Ishikawa (cell line): ENCODE results near the gene RAB11B.

Experiments
- CEBPB ChIP-seq: IDR thresholded peaks from 2 replicates; pipeline ENCODE4 v1.6.1; 2012
- CREB1 ChIP-seq: IDR thresholded peaks from 2 replicates; pipeline ENCODE4 v1.6.1; 2012; ENCODE audit warnings: low read depth
- EGR1 ChIP-seq: IDR thresholded peaks from 2 replicates; pipeline ENCODE4 v1.6.1; 2012
- EP300 ChIP-seq: IDR thresholded peaks from 2 replicates; pipeline ENCODE4 v1.6.1; 2012; ENCODE audit warnings: borderline replicate concordance
- FOXM1 ChIP-seq: IDR thresholded peaks from 2 replicates; pipeline ENCODE4 v1.6.1; 2012; ENCODE audit warnings: low read depth, borderline replicate concordance
- NFIC ChIP-seq: IDR thresholded peaks from 2 replicates; pipeline ENCODE4 v1.6.1; 2012
- RAD21 ChIP-seq: IDR thresholded peaks from 2 replicates; pipeline ENCODE4 v1.6.1; 2012; ENCODE audit warnings: low read depth
- REST ChIP-seq: IDR thresholded peaks from 2 replicates; pipeline ENCODE4 v1.6.1; 2012; ENCODE audit warnings: low read depth, mild to moderate bottlenecking
- TAF1 ChIP-seq: IDR thresholded peaks from 2 replicates; pipeline ENCODE4 v1.6.1; 2012; ENCODE audit warnings: low read depth, mild to moderate bottlenecking
- TCF12 ChIP-seq: IDR thresholded peaks from 2 replicates; pipeline ENCODE4 v1.6.1; 2012; ENCODE audit warnings: low read depth
- TEAD4 ChIP-seq: IDR thresholded peaks from 2 replicates; pipeline ENCODE4 v1.6.1; 2012
- USF1 ChIP-seq: IDR thresholded peaks from 2 replicates; pipeline ENCODE4 v1.6.1; 2012
- YY1 ChIP-seq: IDR thresholded peaks from 2 replicates; pipeline ENCODE4 v1.6.1; 2012; ENCODE audit warnings: low read depth
- ZBTB7A ChIP-seq: IDR thresholded peaks from 2 replicates; pipeline ENCODE4 v1.6.1; 2012; ENCODE audit warnings: low read depth
- TF ChIP-seq, protein P1 (sequence below): IDR thresholded peaks from 2 replicates; pipeline ENCODE4 v1.6.1; 2012

Gene RAB11B

GRCh38 chr19:8441725-8442544 is 51.8 kb downstream of the RAB11B start:
- TF ChIP-seq CREB1 (no peak), EGR1 (no peak), USF1 (no peak), CEBPB (no peak), TAF1 (no peak), YY1 (no peak), FOXM1 (no peak)
- TF ChIP-seq, protein P1, sequence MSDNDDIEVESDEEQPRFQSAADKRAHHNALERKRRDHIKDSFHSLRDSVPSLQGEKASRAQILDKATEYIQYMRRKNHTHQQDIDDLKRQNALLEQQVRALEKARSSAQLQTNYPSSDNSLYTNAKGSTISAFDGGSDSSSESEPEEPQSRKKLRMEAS, result no peak

DNA sequence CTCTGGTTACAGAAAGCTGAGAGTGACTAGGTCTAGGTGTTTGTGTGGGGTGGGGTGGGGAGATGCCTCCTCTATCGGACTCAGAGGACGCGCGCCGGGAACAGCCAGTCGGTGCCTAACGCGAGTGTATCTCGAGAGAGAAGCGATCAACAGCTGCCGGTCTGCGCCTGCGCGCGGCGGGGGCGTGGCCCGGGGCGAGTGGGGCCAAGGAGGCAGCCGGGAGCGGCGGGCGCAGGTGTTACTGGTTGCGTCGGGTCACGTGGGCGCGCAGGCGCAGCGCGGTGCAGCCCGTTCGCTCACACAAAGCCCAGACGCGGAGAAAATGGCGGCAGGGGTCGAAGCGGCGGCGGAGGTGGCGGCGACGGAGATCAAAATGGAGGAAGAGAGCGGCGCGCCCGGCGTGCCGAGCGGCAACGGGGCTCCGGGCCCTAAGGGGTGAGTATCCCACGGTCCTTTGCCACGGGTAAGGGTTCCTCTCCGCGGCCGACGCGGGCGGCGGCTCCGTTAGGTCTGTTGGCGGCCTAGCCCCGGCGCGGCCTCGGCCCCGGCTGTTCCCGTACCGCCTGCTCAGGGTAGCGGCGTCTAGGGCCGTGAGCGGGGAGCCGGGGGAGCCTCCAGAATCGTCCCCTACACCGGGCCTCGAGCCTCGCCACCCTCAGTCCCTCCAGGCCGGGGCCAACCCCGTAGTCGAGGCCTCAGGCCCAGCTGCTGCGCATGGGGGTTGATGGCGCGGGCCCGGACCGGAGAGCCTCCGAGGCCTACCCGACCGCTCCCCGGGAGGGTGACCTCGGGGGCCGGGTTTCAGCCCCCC is 54.7 kb downstream of the RAB11B start, which contains the start of gene HNRNPM:
Gene HNRNPM (plus strand): TSS at position 299 of the 811 bp plus-strand sequence. CDS start 24 bp downstream, at position 323.
- TF ChIP-seq USF1 (peak; percentile 97), REST (0 out of 2 replicates have a peak, but pooled peaks have one; percentile 13), RAD21 (no peak), TCF12 (peak; percentile 35; the same call in 1 of the 2 replicates), TAF1 (peak; percentile 98), FOXM1 (no peak), YY1 (peak; percentile 98), TEAD4 (peak; percentile 47; the same call in 1 of the 2 replicates), EGR1 (peak; percentile 45; the same call in 1 of the 2 replicates)
- TF ChIP-seq, protein P1, result peak; percentile 76

- TF ChIP-seq TAF1, result no peak
- no peak for TF ChIP-seq EGR1
- TF ChIP-seq, protein P1, result peak; percentile 68
- peak; percentile 85 for TF ChIP-seq ZBTB7A
- TF ChIP-seq REST, result no peak
- peak; percentile 55; the same call in 1 of the 2 replicates for TF ChIP-seq NFIC
- no peak for TF ChIP-seq EP300
Measured at GRCh38 chr19:8445488-8446001, 55.4 kb downstream of the RAB11B start.

DNA sequence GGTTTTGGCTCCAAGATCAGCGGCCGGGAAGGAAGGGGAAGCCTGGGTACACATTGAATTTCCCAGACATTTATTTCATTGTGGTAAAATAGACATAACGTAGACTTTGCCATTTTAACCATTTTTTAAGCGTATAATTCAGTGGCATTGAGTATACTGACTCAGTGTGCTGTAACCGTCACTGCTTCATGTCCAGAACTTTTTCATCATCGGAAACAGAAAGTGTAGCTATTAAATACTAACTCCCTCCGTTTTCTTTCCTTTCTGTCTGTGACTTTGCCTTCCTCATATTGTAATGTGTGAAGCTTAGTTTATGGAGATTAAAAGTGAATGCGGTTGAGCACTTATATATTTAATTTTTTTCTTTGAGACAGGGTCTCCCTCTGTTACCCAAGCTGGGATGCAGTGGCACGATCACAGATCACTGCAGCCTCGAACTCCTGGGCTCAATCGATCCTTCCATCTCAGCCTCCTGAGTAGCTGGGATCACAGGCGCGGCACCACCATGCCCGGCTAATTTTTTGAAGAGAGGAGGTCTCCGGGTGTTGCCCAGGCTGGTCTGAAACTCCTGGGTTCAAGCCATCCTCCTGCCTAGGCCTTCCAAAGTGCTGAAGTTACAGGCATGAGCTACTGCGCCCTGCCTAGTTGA is 56.0 kb downstream of the RAB11B start:
- TF ChIP-seq ZBTB7A, result no peak
- no peak for TF ChIP-seq TCF12

DNA sequence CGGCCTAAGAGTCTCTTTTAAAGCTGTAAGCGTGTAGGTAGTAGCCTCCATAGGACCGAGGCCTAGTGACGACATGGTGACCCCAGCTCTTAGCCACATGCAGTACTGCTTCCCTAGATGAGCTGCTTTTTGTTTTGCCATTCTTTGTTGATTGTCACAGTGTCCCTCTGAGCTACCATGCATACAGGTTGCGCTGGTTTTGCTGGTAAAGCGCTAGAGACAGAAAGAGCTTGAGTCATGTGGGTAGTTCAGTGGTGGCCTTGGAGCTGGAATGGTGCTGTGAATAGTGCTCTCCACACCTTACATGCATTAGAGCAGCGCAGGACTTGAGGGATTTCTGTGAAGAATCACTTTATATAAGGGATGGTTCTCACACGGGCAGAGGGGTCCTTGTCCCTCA is 59.7 kb downstream of the RAB11B start:
- TF ChIP-seq NFIC (no peak), FOXM1 (no peak), REST (no peak), RAD21 (no peak), TCF12 (no peak), CEBPB (no peak), USF1 (no peak), TEAD4 (no peak), EP300 (no peak), CREB1 (no peak), ZBTB7A (no peak), EGR1 (no peak), YY1 (no peak), TAF1 (no peak)
- TF ChIP-seq, protein P1, result no peak
